MM.1S (cell line): ENCODE data around the gene MOSPD3.

ENCODE experiments used
- CTCF ChIP-seq: fragments of 300-600 bp; sonication (generic); IDR thresholded peaks from 2 replicates; pipeline ENCODE4 v1.5.1; 2016; ENCODE audit warnings: antibody characterized with exemption, low read length, mixed read lengths
- EZH2phosphoT487 ChIP-seq: fragments of 300-600 bp; sonication (generic); IDR thresholded peaks from 2 replicates; pipeline ENCODE4 v1.6.1; 2018; ENCODE audit warnings: antibody characterized with exemption, low read length

- TF ChIP-seq EZH2phosphoT487 (no peak), CTCF (no peak)
These were observed 28.2 kb upstream of the MOSPD3 start for GRCh38 chr7:100584054-100584682.
